Measurements from ENCODE around the gene NGB.
"Not testable (repeated sequence)": the region's sequence is repeated elsewhere in the genome, so short reads cannot be mapped to it uniquely, and the experiment has no call there.

NGB gene

GRCh38 chr14:77284466-77284865, 13.5 kb upstream of the NGB start:
- no peak for TF ChIP-seq EZH2 (IDR thresholded peaks at IDR 0.05)
- no peak for TF ChIP-seq POLR2AphosphoS5 (IDR thresholded peaks at IDR 0.05; ENCODE audit: borderline replicate concordance, low read depth, low read length)
- TF ChIP-seq FOXP2 (optimal IDR thresholded peaks at IDR 0.05; ENCODE audit: control extremely low read depth, extremely low read length, insufficient read depth) = no peak
- H3K27ac ChIP-seq = no peak overlapping the region
- H3K4me3 ChIP-seq = no peak overlapping the region
- H3K9me3 ChIP-seq (ENCODE audit: low read depth, low read length) = no peaks in the 10 kb centered on the region
- H3K36me3 ChIP-seq (ENCODE audit: insufficient read depth, low read length) = peaks cover 15% of the 10 kb centered on the region; the same call in 1 of the 2 replicates
- no peak overlapping the region for H3K9ac ChIP-seq (ENCODE audit: insufficient read length)
- no peak for DNase-seq (ENCODE audit: low read depth, low spot score)

- no peak for DNase-seq (ENCODE audit: low read depth, low spot score)
- Histone ChIP-seq H3K9me3 (ENCODE audit: low read depth, low read length) (no peaks in the 10 kb centered on the region), H3K27ac (no peak overlapping the region), H3K9ac (ENCODE audit: insufficient read length) (no peak overlapping the region), H3K4me3 (no peak overlapping the region), H3K36me3 (ENCODE audit: insufficient read depth, low read length) (peaks cover 15% of the 10 kb centered on the region; the same call in 1 of the 2 replicates)
- TF ChIP-seq FOXP2 (optimal IDR thresholded peaks at IDR 0.05; ENCODE audit: control extremely low read depth, extremely low read length, insufficient read depth) (no peak), POLR2AphosphoS5 (IDR thresholded peaks at IDR 0.05; ENCODE audit: borderline replicate concordance, low read depth, low read length) (no peak)
Measured at GRCh38 chr14:77284066-77284465, 13.1 kb upstream of the NGB start.

- Histone ChIP-seq H3K36me3 (ENCODE audit: insufficient read depth, low read length) (peaks cover 15% of the 10 kb centered on the region; the same call in 1 of the 2 replicates), H3K4me3 (no peak overlapping the region), H3K27ac (no peak overlapping the region)
Measured at GRCh38 chr14:77281852-77282410, 10.9 kb upstream of the NGB start.

GRCh38 chr14:77280921-77281320, 9.9 kb upstream of the NGB start:
- H3K27ac ChIP-seq; H3K9ac ChIP-seq (ENCODE audit: insufficient read length); H3K9me3 ChIP-seq (ENCODE audit: low read depth, low read length); H3K4me3 ChIP-seq; DNase-seq (ENCODE audit: low read depth, low spot score): not testable (repeated sequence)
- peaks cover 12% of the 10 kb centered on the region; the same call in 1 of the 2 replicates for H3K36me3 ChIP-seq (ENCODE audit: insufficient read depth, low read length)

More at GRCh38 chr14:77281852-77282410, 10.9 kb upstream of the NGB start:
- Histone ChIP-seq H3K9me3 (ENCODE audit: low read depth, low read length) (no peaks in the 10 kb centered on the region), H3K9ac (ENCODE audit: insufficient read length) (no peak overlapping the region)
- no peak for DNase-seq (ENCODE audit: low read depth, low spot score)
- no peak for TF ChIP-seq FOXP2 (optimal IDR thresholded peaks at IDR 0.05; ENCODE audit: control extremely low read depth, extremely low read length, insufficient read depth)
- no peak for TF ChIP-seq POLR2AphosphoS5 (IDR thresholded peaks at IDR 0.05; ENCODE audit: borderline replicate concordance, low read depth, low read length)
- no peak for TF ChIP-seq EZH2 (IDR thresholded peaks at IDR 0.05)

- DNase-seq (ENCODE audit: low read depth, low spot score) = no peak
- no peak overlapping the region for H3K9ac ChIP-seq (ENCODE audit: insufficient read length)
- H3K27ac ChIP-seq = no peak overlapping the region
- H3K9me3 ChIP-seq (ENCODE audit: low read depth, low read length) = no peaks in the 10 kb centered on the region
- peaks cover 4% of the 10 kb centered on the region; the same call in 1 of the 2 replicates for H3K36me3 ChIP-seq (ENCODE audit: insufficient read depth, low read length)
- H3K4me3 ChIP-seq = no peak overlapping the region
- no peak for TF ChIP-seq POLR2AphosphoS5 (IDR thresholded peaks at IDR 0.05; ENCODE audit: borderline replicate concordance, low read depth, low read length)
- no peak for TF ChIP-seq EZH2 (IDR thresholded peaks at IDR 0.05)
- TF ChIP-seq FOXP2 (optimal IDR thresholded peaks at IDR 0.05; ENCODE audit: control extremely low read depth, extremely low read length, insufficient read depth) = no peak
Measured at GRCh38 chr14:77279719-77280118, 8.7 kb upstream of the NGB start.

GRCh38 chr14:77278461-77279230, 7.6 kb upstream of the NGB start:
- Histone ChIP-seq H3K36me3 (ENCODE audit: insufficient read depth, low read length) (peaks cover 2% of the 10 kb centered on the region; the same call in 1 of the 2 replicates), H3K4me3 (no peak overlapping the region), H3K9me3 (ENCODE audit: low read depth, low read length) (no peaks in the 10 kb centered on the region), H3K27ac (no peak overlapping the region), H3K9ac (ENCODE audit: insufficient read length) (no peak overlapping the region)
- TF ChIP-seq FOXP2 (optimal IDR thresholded peaks at IDR 0.05; ENCODE audit: control extremely low read depth, extremely low read length, insufficient read depth) = no peak
- no peak for TF ChIP-seq POLR2AphosphoS5 (IDR thresholded peaks at IDR 0.05; ENCODE audit: borderline replicate concordance, low read depth, low read length)
- DNase-seq (ENCODE audit: low read depth, low spot score) = no peak

GRCh38 chr14:77276959-77277358, 6.0 kb upstream of the NGB start:
- H3K9ac ChIP-seq (ENCODE audit: insufficient read length) = no peak overlapping the region
- TF ChIP-seq EZH2 (IDR thresholded peaks at IDR 0.05) (no peak), FOXP2 (optimal IDR thresholded peaks at IDR 0.05; ENCODE audit: control extremely low read depth, extremely low read length, insufficient read depth) (no peak), POLR2AphosphoS5 (IDR thresholded peaks at IDR 0.05; ENCODE audit: borderline replicate concordance, low read depth, low read length) (no peak)
- no peak overlapping the region for H3K4me3 ChIP-seq
- no peak for DNase-seq (ENCODE audit: low read depth, low spot score)
- H3K27ac ChIP-seq = no peak overlapping the region
- H3K9me3 ChIP-seq (ENCODE audit: low read depth, low read length) = no peaks in the 10 kb centered on the region
- no peaks in the 10 kb centered on the region for H3K36me3 ChIP-seq (ENCODE audit: insufficient read depth, low read length)

- no peak overlapping the region for H3K4me3 ChIP-seq
- no peaks in the 10 kb centered on the region for H3K36me3 ChIP-seq (ENCODE audit: insufficient read depth, low read length)
- H3K9me3 ChIP-seq (ENCODE audit: low read depth, low read length) = no peaks in the 10 kb centered on the region
- no peak overlapping the region for H3K27ac ChIP-seq
- TF ChIP-seq POLR2AphosphoS5 (IDR thresholded peaks at IDR 0.05; ENCODE audit: borderline replicate concordance, low read depth, low read length) (no peak), FOXP2 (optimal IDR thresholded peaks at IDR 0.05; ENCODE audit: control extremely low read depth, extremely low read length, insufficient read depth) (no peak), EZH2 (IDR thresholded peaks at IDR 0.05) (no peak)
- DNase-seq (ENCODE audit: low read depth, low spot score) = no peak
- H3K9ac ChIP-seq (ENCODE audit: insufficient read length) = no peak overlapping the region
Measured at GRCh38 chr14:77276295-77276935, 5.4 kb upstream of the NGB start.

Measured in SK-N-MC (cell line).